Esophagus squamous epithelium (tissue), 4 donors: Measurements from ENCODE around the gene PAX9.

Source experiments
- POLR2A ChIP-seq, 4 donors: fragments of 450-650 bp; IDR thresholded peaks; one replicate each; pipeline ENCODE4 v1.6.1; 2017; ENCODE audit warnings: antibody characterized with exemption in 4 of 4, mild to moderate bottlenecking in 4 of 4, moderate library complexity in 3 of 4
- TF ChIP-seq, protein P1 (sequence below), 6 experiments: fragments of 450-650 bp in 4 of 6; fragments of 200-600 bp in 2 of 6; sonication (generic) in 2 of 6; IDR thresholded peaks; one replicate each; pipeline ENCODE4 v1.5.1; 2016 to 2019; ENCODE audit warnings: antibody characterized with exemption in 6 of 6, mild to moderate bottlenecking in 4 of 6, moderate library complexity in 4 of 6

DNA sequence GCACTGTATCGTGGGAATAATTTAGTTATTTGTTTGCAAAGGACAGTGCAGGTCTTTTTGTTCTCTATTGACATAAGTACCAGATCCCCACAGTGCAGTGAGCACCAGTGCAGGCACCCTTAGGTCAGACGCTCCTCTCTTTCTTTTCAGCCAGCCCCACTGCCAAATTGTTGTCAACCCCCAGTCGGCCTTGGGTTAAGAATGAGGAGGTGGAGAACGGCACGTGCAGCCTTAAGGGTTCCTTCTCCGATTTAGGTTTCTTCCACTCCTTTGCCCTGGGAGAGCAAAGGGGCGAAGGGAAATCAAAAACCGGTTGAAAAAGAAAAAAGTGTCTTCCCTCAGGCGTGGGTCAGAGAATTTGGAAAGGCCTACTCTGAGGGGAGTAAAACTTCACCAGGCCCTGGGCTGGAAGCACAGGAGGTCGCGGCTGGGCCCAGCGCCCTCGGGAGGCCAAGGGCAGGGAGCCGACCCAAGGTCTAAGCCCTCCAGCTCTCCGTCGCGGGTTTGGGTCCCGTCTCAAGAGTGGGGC lies 4.3 kb downstream of the PAX9 start:
- TF ChIP-seq, protein P1, sequence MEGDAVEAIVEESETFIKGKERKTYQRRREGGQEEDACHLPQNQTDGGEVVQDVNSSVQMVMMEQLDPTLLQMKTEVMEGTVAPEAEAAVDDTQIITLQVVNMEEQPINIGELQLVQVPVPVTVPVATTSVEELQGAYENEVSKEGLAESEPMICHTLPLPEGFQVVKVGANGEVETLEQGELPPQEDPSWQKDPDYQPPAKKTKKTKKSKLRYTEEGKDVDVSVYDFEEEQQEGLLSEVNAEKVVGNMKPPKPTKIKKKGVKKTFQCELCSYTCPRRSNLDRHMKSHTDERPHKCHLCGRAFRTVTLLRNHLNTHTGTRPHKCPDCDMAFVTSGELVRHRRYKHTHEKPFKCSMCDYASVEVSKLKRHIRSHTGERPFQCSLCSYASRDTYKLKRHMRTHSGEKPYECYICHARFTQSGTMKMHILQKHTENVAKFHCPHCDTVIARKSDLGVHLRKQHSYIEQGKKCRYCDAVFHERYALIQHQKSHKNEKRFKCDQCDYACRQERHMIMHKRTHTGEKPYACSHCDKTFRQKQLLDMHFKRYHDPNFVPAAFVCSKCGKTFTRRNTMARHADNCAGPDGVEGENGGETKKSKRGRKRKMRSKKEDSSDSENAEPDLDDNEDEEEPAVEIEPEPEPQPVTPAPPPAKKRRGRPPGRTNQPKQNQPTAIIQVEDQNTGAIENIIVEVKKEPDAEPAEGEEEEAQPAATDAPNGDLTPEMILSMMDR (IDR thresholded peaks at IDR 0.05): no peak
- no peak for TF ChIP-seq POLR2A (IDR thresholded peaks at IDR 0.05)
